Lower leg skin (tissue), 4 donors: Measurements from ENCODE around the gene MBOAT7. TPM values are rescaled to one million over a fixed set of nuclear protein-coding genes. Genes with fewer than 3 reads are reported as not detected.
"Not testable (repeated sequence)": the region's sequence is repeated elsewhere in the genome, so short reads cannot be mapped to it uniquely, and the experiment has no call there.

Experiments
- DNase-seq, 2 donors: peaks; one replicate each; pipeline ENCODE4 v3.0.0-alpha.2; 2019; ENCODE audit warnings: low spot score in 2 of 2
- H3K4me3 ChIP-seq: fragments of 200-600 bp; sonication (generic); 2 replicates; pipeline ENCODE4 v1.5.1; 2017; ENCODE audit warnings: mild to moderate bottlenecking, low read depth; ENCODE audit not compliant: poor library complexity, severe bottlenecking
- POLR2A ChIP-seq, 2 donors: fragments of 450-650 bp; IDR thresholded peaks; one replicate each; pipeline ENCODE4 v1.6.1; 2016 to 2017; ENCODE audit warnings: antibody characterized with exemption in 2 of 2, mild to moderate bottlenecking in 1 of 2, moderate library complexity in 1 of 2
- WGBS, 2 donors: methylation state at CpG; one replicate each; pipeline ENCODE4 v1.1.5; 2018; 5-methylcytosine and 5-hydroxymethylcytosine counted together
- intact Hi-C: fragments of 100-400 bp; cut with DNase I; formaldehyde crosslinking; loops from one replicate; pipeline ENCODE4 v1.15.0; 2023; ENCODE audit warnings: low total_unique reads
- total RNA-seq, 4 donors: library from RNA; depleted of rRNA; stranded (reverse); fragments of >200 nt; gene quantifications; one replicate each; pipeline ENCODE4 v1.1.0, GENCODE V29; 2016
- TF ChIP-seq, protein P1 (sequence below), 3 donors: fragments of 450-650 bp; IDR thresholded peaks; one replicate each; pipeline ENCODE4 v1.5.1; 2016; ENCODE audit warnings: antibody characterized with exemption in 3 of 3, mild to moderate bottlenecking in 3 of 3, moderate library complexity in 2 of 3

Gene MBOAT7
- total RNA-seq, 4 donors from 2014 or later: 57.4 to 117 (median 62.2) TPM

DNA sequence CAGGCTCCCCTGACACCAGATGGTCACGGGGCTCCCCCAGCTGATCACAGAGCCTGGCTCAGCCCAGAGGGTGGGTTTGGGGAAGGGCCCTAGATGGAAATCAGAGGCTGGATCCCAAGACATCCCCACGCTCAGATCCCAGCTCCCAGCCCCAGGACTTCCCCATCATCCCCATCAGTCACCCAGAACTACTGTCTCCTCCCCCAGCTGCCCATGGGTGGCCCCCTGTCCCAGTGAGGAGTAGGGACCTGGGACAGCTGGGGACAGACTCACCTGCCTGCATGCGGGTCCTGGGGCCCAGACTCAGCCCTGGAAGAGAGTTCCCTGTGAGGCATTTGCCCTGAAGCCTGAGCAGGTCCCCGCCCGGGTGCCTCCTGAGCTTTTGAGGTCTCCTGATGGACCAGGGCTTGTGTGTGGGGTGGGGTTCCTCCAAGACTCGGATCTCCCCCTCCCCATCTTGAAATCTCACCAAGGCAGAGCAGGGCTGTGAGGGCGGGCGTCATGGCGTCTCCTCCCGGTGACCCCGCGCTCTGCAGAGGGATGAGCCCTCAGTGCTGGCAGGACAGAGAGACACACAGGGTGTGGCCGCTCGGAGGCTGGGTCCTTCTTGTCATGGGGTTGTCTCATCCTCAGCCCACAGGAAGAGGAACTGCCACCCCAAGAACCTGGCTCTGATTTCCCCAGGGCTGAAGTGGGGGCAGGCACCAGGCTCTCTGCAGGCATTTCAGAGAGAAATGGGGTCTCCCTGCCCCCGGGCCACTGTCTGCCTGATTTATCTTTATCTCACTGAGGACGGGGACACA lies 33.3 kb upstream of the MBOAT7 start, which contains the start of gene LILRB3:
Gene LILRB3, minus strand, starts transcription at position 534 of the 803 bp plus-strand sequence. Its CDS starts 31 bp downstream, at position 503.
- H3K4me3 ChIP-seq, intact Hi-C loops: not testable (repeated sequence)
- peak in 1 of 2 donors; percentile 90 for DNase-seq
- WGBS, 2 donors: 40 to 42% methylated on average over 14 of the region's 16 CpGs

DNA sequence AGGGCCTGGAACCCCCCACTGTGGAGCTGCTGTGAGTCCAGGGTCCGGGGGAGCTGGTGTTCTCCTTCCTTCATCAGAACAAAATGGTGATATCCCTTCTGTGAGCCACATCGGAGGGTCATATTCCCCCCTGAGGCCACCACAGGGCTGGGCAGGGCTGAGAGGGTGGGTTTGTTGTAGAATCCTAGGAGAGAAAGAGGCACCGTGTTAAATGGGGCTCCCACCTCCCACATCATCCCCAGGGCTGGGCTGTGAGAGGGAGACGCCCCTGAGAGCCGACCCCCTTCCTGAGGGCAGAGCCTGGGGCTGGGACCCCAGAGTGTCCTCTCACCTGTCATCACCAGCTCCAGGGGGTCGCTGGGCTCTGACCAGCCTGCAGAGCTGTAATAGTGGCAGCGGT lies 32.6 kb upstream of the MBOAT7 start:
- DNase-seq, intact Hi-C loops, H3K4me3 ChIP-seq: not testable (repeated sequence)
- WGBS, 2 donors: 63 to 75% methylated on average over 7 of the region's 7 CpGs

DNA sequence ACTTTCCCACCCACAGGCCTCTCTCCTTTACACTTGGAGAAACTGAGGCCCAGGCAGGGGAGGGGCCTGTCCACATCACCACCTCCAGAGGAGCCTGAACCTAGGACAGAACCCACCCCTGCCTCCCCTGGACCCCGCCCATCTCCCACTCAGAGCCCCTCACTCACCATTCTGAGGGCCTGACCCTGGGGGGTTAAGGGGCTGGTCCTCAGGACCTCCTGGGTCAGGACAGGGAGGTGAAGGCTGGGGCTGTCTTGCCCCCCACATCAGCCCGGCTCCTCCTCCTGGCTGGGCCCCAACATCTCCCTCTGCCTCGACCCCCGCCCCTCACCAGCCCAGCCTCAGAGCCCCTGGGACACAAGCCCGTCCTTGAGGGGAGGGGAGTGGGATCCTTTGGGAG lies 30.3 kb upstream of the MBOAT7 start:
- 41 to 53% methylated on average over 4 of the region's 5 CpGs for WGBS, 2 donors
- DNase-seq: peak in 1 of 2 donors; percentile 59
- intact Hi-C loops, H3K4me3 ChIP-seq: not testable (repeated sequence)

DNA sequence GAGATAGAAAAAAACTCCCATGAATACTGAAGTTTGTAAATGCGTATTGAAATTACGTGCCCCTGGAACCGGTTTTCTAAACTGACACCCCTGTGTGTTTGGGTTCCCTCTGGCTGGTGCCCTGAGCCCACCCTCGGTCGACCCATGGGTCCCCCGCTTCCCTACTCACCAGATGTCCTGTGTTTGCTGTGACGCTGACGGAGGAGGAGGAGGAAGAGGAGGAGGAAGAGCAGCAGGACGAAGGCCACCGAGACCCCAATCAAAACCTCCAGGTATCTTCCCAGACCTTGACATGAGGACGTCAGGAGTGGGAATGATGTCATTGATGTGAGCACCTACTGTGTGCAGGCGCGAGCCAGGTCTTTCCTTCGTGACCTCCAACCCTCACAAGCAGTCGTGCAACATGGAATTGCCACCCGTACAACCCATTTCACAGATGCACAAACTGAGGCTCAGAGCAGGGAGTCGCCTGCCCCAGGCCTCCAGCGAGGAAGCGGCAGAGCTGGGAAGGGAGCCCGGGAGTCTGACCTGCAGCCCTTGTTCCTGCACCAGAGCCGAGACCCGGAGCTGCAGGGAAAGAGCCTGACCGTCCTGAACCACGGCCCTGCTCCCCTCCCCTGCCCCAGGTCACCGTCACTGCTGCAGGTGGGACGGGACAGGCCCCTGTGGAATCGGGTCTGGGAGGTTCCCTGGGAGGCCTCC lies 29.7 kb upstream of the MBOAT7 start:
- TF ChIP-seq, protein P1, sequence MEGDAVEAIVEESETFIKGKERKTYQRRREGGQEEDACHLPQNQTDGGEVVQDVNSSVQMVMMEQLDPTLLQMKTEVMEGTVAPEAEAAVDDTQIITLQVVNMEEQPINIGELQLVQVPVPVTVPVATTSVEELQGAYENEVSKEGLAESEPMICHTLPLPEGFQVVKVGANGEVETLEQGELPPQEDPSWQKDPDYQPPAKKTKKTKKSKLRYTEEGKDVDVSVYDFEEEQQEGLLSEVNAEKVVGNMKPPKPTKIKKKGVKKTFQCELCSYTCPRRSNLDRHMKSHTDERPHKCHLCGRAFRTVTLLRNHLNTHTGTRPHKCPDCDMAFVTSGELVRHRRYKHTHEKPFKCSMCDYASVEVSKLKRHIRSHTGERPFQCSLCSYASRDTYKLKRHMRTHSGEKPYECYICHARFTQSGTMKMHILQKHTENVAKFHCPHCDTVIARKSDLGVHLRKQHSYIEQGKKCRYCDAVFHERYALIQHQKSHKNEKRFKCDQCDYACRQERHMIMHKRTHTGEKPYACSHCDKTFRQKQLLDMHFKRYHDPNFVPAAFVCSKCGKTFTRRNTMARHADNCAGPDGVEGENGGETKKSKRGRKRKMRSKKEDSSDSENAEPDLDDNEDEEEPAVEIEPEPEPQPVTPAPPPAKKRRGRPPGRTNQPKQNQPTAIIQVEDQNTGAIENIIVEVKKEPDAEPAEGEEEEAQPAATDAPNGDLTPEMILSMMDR (IDR thresholded peaks at IDR 0.05): no peak
- no peak for TF ChIP-seq POLR2A (IDR thresholded peaks at IDR 0.05)
- WGBS, 2 donors: 82 to 83% methylated on average over 20 to 26 of the region's 27 CpGs
- intact Hi-C loops: no loop called here
- H3K4me3 ChIP-seq: no peak overlapping the region
- DNase-seq: peak in 1 of 2 donors; percentile 77

DNA sequence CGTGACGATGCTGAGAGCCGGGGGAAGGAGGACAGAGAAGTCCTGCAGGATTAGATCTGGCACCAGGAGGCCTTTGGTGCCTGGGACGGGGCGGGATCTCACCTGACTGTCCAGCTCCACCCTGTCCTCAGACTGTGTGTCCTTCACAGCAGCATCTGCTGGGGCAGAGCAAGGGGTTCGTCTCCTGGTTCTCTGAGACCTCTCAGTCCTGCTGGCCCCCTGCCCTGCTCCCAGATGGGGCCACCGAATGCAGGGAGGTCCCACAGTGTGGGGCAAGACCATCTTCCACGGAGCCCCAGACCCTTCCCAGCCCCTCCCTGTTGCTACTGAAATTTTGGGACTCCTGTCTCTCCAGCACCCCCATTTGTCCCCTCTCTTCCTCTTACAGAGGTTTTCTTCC lies 28.9 kb upstream of the MBOAT7 start:
- TF ChIP-seq, protein P1 (IDR thresholded peaks at IDR 0.05): no peak
- no peak for TF ChIP-seq POLR2A (IDR thresholded peaks at IDR 0.05)
- intact Hi-C loops: no loop called here
- WGBS, 2 donors: 75 to 78% methylated on average over 8 of the region's 8 CpGs
- DNase-seq: no peak
- no peak overlapping the region for H3K4me3 ChIP-seq

DNA sequence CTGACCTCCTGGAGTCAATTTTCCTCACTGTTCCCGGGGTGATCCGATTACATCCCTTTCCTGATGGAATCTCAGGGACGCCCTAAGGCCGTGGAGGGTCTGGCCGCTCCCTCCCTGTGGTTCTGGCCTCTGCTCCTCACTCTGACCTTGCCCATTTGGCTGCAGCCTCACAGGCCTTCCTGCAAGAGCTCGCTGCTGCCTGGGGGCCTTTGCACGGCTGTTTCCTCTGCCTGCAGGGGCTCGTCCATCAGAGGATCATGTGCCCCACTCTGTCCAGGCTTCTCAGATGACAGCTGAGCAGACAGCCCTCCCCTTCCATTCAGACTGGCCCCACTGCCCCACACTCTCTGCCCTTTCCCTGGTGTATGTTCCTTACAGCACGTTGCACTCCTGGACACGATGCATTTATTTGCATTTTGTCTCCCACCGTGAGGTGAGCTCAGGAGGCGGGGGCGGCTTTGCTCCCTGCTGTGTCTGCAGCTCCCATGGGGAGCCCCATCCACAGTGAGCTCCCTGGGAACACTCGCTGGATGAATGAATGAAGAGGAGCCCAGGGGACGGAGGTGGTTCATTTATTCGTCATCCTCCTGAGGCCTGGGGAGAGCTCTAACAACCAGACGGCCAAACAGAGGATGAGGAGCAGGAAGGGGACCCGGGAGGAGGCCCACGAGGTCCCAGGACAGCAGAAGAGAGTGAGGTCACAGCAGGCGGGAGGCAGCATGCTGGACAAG lies 28.3 kb upstream of the MBOAT7 start:
- intact Hi-C loops, H3K4me3 ChIP-seq: not testable (repeated sequence)
- WGBS, 2 donors: 60% methylated on average over 15 to 17 of the region's 20 CpGs

DNA sequence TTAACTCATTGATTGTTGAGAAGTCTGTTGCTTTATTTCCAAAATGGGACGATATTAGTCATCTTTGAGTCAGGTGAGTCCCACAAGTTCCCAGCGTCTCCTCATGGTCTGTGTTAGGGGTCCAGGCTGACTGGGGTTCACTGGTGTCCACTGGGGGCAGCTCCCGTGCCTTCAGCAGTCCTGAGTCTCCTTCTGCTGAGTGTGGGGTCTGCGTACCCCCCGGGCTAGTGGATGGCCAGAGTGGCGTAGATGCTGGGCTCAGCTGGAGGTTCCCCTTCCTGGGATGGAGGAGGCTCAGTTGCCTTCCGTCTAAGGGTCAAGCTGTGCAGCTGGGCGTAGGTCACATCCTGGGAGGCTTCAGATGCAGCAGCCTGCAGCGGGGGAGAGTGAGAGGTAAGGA lies 27.5 kb upstream of the MBOAT7 start:
- no peak for DNase-seq
- intact Hi-C loops: no loop called here
- WGBS, 2 donors: 85 to 88% methylated on average over 6 to 7 of the region's 9 CpGs
- TF ChIP-seq, protein P1 (IDR thresholded peaks at IDR 0.05): no peak
- TF ChIP-seq POLR2A (IDR thresholded peaks at IDR 0.05): no peak
- H3K4me3 ChIP-seq: no peak overlapping the region

More for the DNA sequence above, 28.3 kb upstream of the MBOAT7 start:
- not testable (repeated sequence) for DNase-seq

DNA sequence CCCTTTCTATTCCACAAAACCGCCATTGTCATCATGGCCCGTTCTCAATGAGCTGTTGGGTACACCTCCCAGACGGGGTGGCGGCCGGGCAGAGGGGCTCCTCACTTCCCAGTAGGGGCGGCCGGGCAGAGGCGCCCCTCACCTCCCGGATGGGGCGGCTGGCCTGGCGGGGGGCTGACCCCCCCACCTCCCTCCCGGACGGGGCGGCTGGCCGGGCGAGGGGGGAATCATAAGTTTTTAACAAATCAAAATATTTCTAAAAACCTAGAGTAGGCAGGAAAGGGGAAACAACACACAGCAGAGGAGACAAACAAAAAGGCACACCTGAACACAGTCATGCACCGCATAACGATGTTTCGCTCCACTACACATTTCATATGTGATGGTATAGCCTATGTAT lies 25.4 kb upstream of the MBOAT7 start:
- WGBS, 2 donors: 93 to 97% methylated on average over 12 to 15 of the region's 19 CpGs
- intact Hi-C loops, DNase-seq, H3K4me3 ChIP-seq: not testable (repeated sequence)

DNA sequence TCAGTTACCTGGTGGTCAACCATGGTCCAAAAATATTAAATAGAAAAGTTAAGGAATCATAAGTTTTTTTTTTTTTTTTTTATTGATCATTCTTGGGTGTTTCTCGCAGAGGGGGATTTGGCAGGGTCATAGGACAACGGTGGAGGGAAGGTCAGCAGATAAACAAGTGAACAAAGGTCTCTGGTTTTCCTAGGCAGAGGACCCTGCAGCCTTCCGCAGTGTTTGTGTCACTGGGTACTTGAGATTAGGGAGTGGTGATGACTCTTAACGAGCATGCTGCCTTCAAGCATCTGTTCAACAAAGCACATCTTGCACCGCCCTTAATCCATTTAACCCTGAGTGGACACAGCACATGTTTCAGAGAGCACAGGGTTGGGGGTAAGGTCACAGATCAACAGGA lies 24.8 kb upstream of the MBOAT7 start:
- DNase-seq, intact Hi-C loops, H3K4me3 ChIP-seq: not testable (repeated sequence)
- WGBS, 2 donors: 50 to 67% methylated on average over 4 to 5 of the region's 5 CpGs
